NCI-H345 treated with DMSO at 0.1 percent for 48 hours (cell line): ENCODE results near the gene NTRK2.

Experiments
- DNase-seq: peaks from one replicate; lab custom pipeline; 2025; ENCODE audit not compliant: unreplicated experiment; lab: John Stamatoyannopoulos, UW

Gene NTRK2

GRCh38 chr9:84966876-84967830 lies 297.6 kb downstream of the NTRK2 start:
- DNase-seq = no peak

GRCh38 chr9:84969084-84969483 lies 299.6 kb downstream of the NTRK2 start:
- DNase-seq = no peak

DNA sequence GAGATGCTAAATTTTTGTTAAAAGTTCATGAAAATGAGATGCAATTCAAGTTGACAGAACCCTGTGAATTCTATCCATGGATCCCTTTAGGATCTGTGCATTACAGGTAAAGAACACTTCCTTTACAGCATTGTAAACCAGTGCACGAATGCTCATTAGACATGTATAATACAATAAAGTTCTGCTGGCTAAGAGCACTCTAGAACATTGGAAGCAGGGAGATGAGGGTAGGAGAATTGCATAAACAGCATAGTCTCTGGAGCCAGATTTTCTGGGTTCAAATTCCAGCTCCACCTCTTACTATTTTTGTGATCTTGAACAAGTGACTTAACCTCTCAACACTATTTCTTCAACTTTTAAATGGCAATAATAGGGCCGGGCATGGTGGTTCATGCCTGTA lies 300.2 kb downstream of the NTRK2 start:
- DNase-seq = no peak

- DNase-seq = no peak
Measured at GRCh38 chr9:84970432-84970831, 300.9 kb downstream of the NTRK2 start.

DNA sequence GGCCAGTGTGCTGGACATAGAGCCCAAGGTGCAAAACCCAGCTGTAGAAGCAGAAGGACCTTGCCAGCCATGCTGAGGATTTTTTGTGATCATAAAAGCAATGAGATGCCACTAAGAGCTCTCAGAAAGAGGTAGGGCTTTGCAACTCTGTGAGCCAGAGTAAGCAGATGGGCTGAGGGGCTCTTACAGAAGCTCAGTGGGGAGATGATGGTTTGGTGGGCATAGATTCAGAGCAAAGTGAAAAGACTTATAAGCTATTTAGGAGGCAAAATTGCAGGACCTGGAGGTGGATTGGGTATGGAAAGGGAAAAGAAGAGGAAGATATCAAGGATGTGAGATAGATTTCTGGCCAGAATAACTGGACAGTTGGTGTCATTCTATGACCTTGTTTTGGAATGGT lies 302.0 kb downstream of the NTRK2 start:
- no peak for DNase-seq

DNA sequence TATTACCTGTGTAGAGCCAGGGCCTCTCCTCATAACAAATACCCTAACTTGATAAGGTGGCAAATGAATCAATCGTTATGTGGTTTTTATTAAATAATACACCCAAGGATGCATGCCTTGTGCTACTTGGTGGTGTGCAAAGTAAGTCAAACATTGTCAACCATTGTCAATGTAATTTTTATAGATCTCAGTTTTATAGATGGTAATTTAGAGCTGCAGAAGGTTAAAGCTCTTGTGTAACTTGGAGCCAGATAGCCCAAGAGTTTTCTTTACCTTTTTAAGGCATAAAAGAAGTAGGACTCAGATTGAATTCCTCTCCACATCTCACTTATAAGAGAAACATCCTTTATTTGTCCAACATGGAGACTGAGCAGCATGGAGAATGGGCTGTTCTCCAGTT lies 304.7 kb downstream of the NTRK2 start:
- no peak for DNase-seq

DNA sequence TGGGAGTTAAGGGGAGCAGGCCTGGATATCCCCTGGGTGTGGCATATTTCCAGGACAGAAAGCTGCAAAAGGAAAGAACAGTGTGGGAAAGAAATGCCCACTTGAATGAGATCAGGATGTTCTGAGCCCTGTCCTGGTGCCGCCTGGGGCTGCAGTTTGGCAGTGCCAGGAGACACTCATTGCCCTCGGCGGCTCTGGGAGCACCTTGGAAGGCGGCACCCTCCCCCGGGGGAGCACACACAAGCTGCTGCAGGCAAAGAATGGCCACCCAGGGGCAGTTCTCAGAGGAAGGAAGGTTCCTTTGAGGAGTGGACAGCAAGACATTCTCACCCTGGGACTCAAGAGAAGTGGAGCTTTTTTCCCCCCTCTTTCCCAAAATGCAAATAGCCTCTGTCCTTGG lies 305.3 kb downstream of the NTRK2 start:
- DNase-seq = no peak

- no peak for DNase-seq
Measured at GRCh38 chr9:84975926-84976325, 306.4 kb downstream of the NTRK2 start.

DNA sequence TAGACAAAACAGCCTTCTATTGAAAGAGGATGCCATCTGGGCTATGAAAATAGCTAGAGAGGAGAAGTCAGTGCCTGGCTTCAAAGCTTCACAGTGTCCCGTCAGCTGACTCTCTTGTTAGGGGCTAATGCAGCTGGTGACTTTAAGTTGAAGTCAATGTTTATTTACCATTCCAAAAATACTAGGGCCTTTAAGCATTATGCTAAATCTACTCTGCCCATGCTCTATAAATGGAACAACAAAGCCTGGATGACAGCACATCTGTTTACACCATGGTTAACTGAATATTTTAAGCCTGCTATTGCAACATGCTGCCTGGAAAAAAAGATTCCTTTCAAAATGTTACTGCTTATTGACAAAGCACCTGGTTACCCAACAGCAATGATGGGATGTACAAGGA lies 309.1 kb downstream of the NTRK2 start:
- no peak for DNase-seq

GRCh38 chr9:84983749-84984148 lies 314.2 kb downstream of the NTRK2 start:
- DNase-seq = no peak

DNA sequence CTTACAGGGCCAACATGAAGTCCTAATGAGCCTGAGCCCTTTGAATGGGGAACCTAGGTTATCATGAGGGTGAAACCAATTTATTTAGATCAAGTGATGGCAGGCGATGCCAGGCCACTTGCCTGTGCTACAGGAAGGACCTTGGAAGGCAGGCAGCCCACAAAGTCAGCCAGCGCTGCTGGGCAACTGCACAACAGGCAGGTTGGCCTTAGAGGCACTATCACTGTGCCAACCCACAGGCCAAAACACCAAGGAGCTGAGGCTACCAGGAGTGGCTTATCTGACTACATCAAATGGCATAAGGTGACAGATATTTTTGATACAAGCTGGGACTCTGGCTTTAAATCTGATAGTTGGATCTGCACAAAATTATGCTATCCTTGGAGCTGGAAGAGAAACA lies 319.1 kb downstream of the NTRK2 start:
- DNase-seq = no peak

- DNase-seq = no peak
Measured at GRCh38 chr9:84990416-84990815, 320.9 kb downstream of the NTRK2 start.

- DNase-seq = no peak
Measured at GRCh38 chr9:84990850-84991513, 321.5 kb downstream of the NTRK2 start.

DNA sequence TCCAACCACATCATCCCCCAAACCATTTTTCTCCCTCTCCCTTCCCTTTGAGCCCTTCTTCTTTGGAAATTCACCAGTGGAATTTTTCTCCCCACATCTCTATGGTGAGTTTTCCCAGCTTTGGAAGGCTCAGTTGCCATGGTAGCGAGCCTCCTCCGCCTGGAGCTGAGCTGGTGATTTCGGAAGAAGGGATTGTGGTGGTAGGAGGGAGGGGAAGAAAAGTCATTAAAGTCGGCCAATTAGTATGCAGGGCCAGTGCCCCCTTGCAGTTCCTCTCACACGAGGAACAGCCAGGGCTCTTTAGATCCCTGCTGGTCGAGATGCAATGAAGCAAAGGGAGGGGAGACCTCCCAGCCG lies 322.0 kb downstream of the NTRK2 start:
- DNase-seq = no peak

GRCh38 chr9:84992381-84992780 lies 322.9 kb downstream of the NTRK2 start:
- no peak for DNase-seq

GRCh38 chr9:84993105-84993504 lies 323.6 kb downstream of the NTRK2 start:
- no peak for DNase-seq

DNA sequence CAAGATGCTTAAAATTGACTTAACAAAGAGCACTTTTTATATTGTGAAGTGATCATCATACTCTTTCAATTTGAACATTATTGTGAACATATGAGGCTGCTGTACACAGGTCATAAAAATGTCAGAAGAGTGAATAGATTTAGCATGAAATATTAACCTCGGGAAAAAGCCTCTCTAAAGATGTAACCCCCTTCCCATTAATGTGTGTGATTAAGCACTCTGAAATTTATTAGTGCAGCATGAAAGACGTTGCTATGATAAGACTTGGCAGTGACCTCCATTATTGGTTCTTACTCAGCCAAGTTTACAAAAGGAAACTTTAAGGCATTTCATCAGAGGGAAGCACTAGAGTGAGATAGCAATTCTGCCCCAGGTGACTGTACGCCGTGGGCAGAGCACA lies 326.5 kb downstream of the NTRK2 start:
- DNase-seq = no peak

GRCh38 chr9:84996716-84997115 lies 327.2 kb downstream of the NTRK2 start:
- DNase-seq = no peak

DNA sequence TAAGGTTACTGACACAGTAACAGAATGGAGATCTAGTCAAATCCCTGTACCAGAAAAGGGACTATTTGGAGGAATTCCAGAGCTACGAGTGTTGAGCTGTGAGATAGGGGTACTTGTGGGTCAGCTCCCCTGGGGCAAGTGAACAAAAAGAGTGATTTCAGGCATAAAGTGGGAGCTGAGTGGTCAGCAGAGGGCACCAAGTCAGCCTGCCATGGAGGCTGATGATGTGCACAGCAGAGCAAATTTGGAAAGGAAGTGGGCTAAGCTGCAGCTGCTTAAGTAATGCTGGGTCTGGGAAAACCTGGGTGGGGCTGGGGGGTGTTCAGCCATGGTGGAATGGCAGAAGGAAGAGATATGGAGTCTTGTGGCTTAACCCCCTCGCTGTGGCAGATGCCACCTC lies 327.9 kb downstream of the NTRK2 start:
- DNase-seq = no peak

GRCh38 chr9:84998639-84999038 lies 329.1 kb downstream of the NTRK2 start:
- no peak for DNase-seq

DNA sequence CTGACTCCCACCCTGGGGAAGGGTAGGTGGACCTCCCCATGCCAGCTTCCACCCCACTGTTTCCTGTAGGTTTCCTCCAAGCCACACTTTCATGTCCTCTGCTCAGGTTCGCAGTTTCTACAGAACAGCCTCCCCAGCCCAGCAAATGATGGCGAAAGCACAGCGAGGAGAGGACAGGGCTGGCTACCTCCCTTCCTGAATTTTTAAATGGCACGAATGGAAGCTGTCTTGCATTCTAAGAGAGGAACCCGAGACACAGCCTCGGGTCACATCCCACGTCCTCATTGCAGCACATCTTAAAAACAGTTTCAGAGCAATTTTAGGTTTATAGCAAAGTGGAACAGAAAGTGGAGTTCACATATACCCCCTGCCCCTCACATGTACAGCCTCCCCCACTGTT lies 330.3 kb downstream of the NTRK2 start:
- DNase-seq = no peak

DNA sequence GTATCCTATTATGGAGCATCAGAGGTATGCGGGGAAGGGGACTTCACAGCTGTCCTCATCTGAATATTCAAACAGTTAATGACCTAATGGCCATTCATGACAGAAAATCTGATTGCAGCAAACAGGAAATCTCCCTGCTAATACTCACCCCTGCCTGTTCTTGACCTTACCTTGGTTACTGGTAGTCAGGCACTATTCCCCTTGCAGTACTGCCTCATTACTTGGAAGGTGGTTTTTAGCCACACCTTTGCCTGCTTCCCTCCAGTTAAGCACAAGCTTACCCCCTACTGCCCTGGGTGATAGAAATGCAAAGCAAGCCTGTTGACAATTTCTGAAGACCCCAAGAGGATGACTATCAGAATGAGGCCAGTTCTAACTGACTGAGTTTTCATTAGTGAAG lies 332.4 kb downstream of the NTRK2 start:
- DNase-seq = no peak
